ENCODE results near the gene SLK. TPM values are rescaled to one million over a fixed set of nuclear protein-coding genes. Genes with fewer than 3 reads are reported as not detected.

SLK gene
- total RNA-seq, 1 donor = 48.8 TPM

DNA sequence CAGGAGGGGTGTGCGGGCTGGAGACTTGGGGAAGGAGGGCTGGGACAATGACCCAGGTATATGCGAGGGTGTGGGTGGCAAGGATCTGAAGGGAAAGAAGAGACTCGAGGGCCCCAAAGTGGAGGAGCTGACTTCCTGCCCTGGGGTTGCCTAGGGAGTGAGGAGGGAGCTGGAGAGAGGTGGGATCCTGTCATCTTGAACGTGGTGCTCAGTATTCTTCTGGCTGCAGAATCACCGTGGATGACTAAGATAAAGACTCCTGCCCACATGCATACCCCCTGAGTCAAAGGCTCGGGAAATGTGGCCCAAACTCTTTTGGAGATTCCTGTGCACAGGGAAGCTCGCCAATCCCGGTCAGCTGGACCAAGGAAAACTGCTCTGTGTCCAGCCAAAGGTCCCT, 87.5 kb downstream of the SLK start:
- no peak for DNase-seq (ENCODE audit: low read depth)
- no peak overlapping the region for H3K4me3 ChIP-seq (ENCODE audit: low read depth, low read length)
- TF ChIP-seq, protein P1, sequence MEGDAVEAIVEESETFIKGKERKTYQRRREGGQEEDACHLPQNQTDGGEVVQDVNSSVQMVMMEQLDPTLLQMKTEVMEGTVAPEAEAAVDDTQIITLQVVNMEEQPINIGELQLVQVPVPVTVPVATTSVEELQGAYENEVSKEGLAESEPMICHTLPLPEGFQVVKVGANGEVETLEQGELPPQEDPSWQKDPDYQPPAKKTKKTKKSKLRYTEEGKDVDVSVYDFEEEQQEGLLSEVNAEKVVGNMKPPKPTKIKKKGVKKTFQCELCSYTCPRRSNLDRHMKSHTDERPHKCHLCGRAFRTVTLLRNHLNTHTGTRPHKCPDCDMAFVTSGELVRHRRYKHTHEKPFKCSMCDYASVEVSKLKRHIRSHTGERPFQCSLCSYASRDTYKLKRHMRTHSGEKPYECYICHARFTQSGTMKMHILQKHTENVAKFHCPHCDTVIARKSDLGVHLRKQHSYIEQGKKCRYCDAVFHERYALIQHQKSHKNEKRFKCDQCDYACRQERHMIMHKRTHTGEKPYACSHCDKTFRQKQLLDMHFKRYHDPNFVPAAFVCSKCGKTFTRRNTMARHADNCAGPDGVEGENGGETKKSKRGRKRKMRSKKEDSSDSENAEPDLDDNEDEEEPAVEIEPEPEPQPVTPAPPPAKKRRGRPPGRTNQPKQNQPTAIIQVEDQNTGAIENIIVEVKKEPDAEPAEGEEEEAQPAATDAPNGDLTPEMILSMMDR (IDR thresholded peaks at IDR 0.05; ENCODE audit: insufficient read depth, low read depth, low read length) = no peak

DNA sequence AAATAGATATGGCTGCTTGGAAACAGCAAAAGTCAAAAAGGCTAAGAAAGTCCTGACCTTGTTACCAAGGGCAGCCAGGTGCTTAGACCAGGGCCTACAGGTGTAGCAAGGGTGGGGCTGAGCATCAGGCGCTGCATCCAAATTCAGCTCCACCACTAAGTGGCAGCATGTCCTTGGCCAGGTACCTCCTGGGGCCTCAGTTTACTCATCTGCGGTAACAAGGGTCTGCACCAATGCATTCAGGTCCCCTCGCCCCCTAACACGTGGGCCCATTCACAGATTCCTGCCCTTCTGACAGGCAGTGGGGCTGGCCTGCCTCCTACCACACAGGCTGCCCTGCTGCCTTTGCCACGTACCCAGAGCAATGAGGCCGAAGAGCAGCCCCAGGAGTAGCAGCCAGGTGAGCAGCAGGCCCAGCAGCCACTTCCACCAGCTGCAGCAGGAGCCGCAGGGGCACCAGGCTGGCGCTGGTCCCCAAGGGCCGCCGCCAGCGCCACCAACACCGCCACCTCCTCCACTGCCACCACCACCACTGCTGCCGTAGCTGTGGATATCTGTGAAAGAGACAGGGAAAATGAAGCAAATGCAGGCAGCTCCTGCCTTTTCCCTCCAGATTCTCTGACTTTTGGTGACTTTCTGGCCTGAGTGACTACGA, 89.8 kb downstream of the SLK start:
- TF ChIP-seq, protein P1 (IDR thresholded peaks at IDR 0.05; ENCODE audit: insufficient read depth, low read depth, low read length) = no peak

DNA sequence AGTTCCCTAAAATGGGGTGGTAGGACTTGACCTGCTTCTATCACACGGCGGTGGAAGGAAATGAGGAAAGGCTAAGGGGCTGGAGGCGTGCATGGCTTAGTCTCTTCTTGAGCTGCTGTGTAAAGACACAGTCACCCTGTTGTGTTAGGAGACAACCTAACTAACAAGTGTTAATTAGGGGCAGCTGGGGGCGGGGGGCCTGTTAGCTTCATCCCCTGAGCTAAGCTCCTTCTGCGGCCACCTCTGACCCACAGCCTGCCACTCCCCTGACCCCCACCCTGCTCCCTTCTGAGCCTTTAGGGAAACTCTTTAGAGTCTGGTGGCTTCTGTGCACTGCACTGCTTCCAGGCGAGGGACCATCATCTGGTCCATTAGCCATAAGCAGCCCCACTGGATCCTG, 90.8 kb downstream of the SLK start:
- no peak overlapping the region for H3K4me3 ChIP-seq (ENCODE audit: low read depth, low read length)
- TF ChIP-seq, protein P1 (IDR thresholded peaks at IDR 0.05; ENCODE audit: insufficient read depth, low read depth, low read length) = no peak
- no peak for DNase-seq (ENCODE audit: low read depth)

More for the DNA sequence above, 89.8 kb downstream of the SLK start:
- DNase-seq (ENCODE audit: low read depth) = no peak
- no peak overlapping the region for H3K4me3 ChIP-seq (ENCODE audit: low read depth, low read length)

DNA sequence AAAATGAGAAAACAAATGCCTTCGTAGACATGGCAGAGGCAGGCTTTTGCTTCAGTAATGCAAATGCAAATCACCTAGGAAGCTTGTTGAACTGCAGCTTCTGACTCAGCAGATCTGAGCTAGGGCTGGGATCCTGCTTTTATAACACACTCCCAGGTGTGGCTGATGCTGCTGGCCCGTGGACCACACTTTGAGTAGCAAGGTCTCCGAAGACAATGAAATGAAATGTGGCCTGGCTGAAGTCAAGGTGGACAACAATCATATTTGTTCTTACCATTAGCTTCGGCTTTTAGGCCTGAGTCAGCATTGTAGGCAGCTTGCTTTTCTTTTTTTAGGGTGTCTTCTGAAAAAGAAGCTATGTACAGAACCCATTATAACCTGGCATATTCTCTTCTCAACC, 92.4 kb downstream of the SLK start:
- TF ChIP-seq, protein P1 (IDR thresholded peaks at IDR 0.05; ENCODE audit: insufficient read depth, low read depth, low read length) = no peak
- no peak for DNase-seq (ENCODE audit: low read depth)
- H3K4me3 ChIP-seq (ENCODE audit: low read depth, low read length) = no peak overlapping the region

DNA sequence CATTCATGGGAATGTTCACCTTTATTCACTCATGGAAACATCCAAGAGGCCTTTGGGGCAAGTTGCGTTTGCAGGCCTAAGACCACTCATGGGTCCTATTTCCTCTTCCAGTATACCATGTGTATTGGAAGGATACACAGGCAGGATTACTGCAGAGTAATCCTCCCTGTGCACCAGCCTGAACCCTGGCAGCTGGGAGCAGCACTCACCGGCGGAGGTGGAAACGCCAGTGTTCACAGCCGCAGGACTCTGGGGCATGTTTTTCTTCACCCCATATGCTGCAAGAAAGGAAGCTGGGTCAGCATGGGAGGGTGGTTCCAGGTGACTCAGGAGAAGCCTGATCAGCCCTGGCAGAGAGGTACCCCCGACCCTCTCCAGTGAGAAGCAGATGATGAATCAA, 94.3 kb downstream of the SLK start:
- TF ChIP-seq, protein P1 (IDR thresholded peaks at IDR 0.05; ENCODE audit: insufficient read depth, low read depth, low read length) = no peak
- H3K4me3 ChIP-seq (ENCODE audit: low read depth, low read length) = no peak overlapping the region
- DNase-seq (ENCODE audit: low read depth) = no peak

DNA sequence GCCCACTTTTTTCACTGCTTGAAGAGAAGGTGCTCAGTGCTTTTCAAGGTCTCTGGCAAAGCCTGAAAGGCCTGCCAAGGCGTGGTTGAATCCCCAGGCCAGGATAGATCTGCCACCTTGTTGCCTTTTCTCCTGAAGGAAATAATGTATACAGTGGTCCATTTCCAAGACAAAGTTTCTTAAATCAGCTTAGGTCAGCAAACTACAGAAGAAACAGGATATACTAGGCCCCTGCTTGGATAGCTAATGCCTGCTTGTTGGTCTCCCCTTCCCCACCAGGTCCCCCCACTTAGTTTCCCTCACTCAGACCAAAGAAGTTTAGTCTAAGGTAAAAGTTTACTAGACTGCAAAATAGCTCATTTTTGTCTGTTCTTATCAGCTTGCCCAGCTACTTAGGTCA, 98.8 kb downstream of the SLK start:
- H3K4me3 ChIP-seq (ENCODE audit: low read depth, low read length) = no peak overlapping the region
- TF ChIP-seq, protein P1 (IDR thresholded peaks at IDR 0.05; ENCODE audit: insufficient read depth, low read depth, low read length) = no peak
- no peak for DNase-seq (ENCODE audit: low read depth)

DNA sequence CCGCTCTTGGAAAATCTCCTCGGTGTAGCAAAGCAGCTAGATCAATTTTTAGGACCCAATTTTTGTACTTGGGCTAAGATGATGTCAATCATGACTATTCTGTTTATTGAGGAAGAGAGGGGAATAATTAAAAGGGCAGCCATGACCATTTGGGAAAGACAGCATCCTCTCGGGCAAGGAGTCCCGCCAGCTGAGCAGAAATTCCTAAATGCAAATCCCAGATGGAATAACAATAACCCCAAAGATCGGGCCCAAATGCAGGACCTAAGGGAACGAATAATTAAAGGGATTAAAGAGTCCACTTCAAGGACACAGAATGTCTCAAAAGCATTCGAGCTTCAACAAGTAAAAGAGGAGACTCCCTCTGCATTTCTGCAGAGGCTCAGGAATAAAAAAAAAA, 100.0 kb downstream of the SLK start:
- no peak overlapping the region for H3K4me3 ChIP-seq (ENCODE audit: low read depth, low read length)
- no peak for DNase-seq (ENCODE audit: low read depth)
- TF ChIP-seq, protein P1 (IDR thresholded peaks at IDR 0.05; ENCODE audit: insufficient read depth, low read depth, low read length) = no peak

Data from fibroblast of villous mesenchyme (primary cell).